Neural cell (in vitro differentiated cells): ENCODE data around the gene TAF5L. TPM values are rescaled to one million over a fixed set of nuclear protein-coding genes. Genes with fewer than 3 reads are reported as not detected.

Experiments
- H2AFZ ChIP-seq: fragments of 200-600, 300-800 bp; sonication (generic), shearing (Covaris generic); 2 replicates; pipeline ENCODE4 v1.6.0; 2014; ENCODE audit warnings: low read depth, mild to moderate bottlenecking, antibody characterized with exemption, low read length, moderate library complexity
- H3F3A ChIP-seq: fragments of 200-600 bp; shearing (Covaris generic); 2 replicates; pipeline ENCODE4 v1.6.1; 2016; ENCODE audit warnings: mild to moderate bottlenecking, moderate library complexity, mixed read lengths, antibody characterized with exemption, low read length; ENCODE audit not compliant: insufficient read depth, poor library complexity, severe bottlenecking
- H3K27ac ChIP-seq: fragments of 200-600, 300-800 bp; sonication (generic), shearing (Covaris generic); 2 replicates; pipeline ENCODE4 v1.5.1; 2014; ENCODE audit warnings: mild to moderate bottlenecking, low read length, moderate library complexity
- H3K27me3 ChIP-seq: fragments of 300-800, 200-600 bp; sonication (generic), shearing (Covaris generic); 2 replicates; pipeline ENCODE4 v1.6.0; 2014; ENCODE audit warnings: mild to moderate bottlenecking, low read depth, low read length, moderate library complexity; ENCODE audit not compliant: insufficient read depth
- H3K36me3 ChIP-seq: fragments of 300-800, 200-600 bp; sonication (generic), shearing (Covaris generic); 2 replicates; pipeline ENCODE4 v1.5.1; 2014; ENCODE audit warnings: mild to moderate bottlenecking, antibody characterized with exemption, low read length, moderate library complexity; ENCODE audit not compliant: insufficient read depth
- H3K4me2 ChIP-seq: fragments of 300-800, 200-600 bp; sonication (generic), shearing (Covaris generic); 2 replicates; pipeline ENCODE4 v1.6.0; 2014; ENCODE audit warnings: mild to moderate bottlenecking, low read length
- H3K4me3 ChIP-seq: fragments of 300-800, 200-600 bp; sonication (generic), shearing (Covaris generic); 2 replicates; pipeline ENCODE4 v1.5.1; 2014; ENCODE audit warnings: mild to moderate bottlenecking, low read length, moderate library complexity
- H3K79me2 ChIP-seq: fragments of 200-600 bp; shearing (Covaris generic); replicated peaks from 2 replicates; pipeline ENCODE4 v1.6.0; 2014; ENCODE audit warnings: mild to moderate bottlenecking, low read length, moderate library complexity; ENCODE audit not compliant: insufficient read depth
- H3K9ac ChIP-seq: fragments of 300-800, 200-600 bp; sonication (generic), shearing (Covaris generic); 2 replicates; pipeline ENCODE4 v1.6.1; 2016; ENCODE audit warnings: mild to moderate bottlenecking, low read length, mixed read lengths
- H3K9me2 ChIP-seq: fragments of 200-600 bp; shearing (Covaris generic); 2 replicates; pipeline ENCODE4 v1.6.1; 2016; ENCODE audit warnings: mild to moderate bottlenecking, low read length, mixed read lengths; ENCODE audit not compliant: insufficient read depth
- H3K9me3 ChIP-seq: fragments of 200-600, 300-800 bp; sonication (generic), shearing (Covaris generic); 2 replicates; pipeline ENCODE4 v1.6.1; 2016; ENCODE audit warnings: mild to moderate bottlenecking, mixed run types, low read length, moderate library complexity, mixed read lengths
- H4K20me1 ChIP-seq: fragments of 200-600 bp; shearing (Covaris generic); 2 replicates; pipeline ENCODE4 v1.6.1; 2016; ENCODE audit warnings: mild to moderate bottlenecking, mixed run types; ENCODE audit not compliant: insufficient read depth
- EP300 ChIP-seq: fragments of 450-650 bp; conservative IDR thresholded peaks from 2 replicates; pipeline ENCODE4 v1.6.1; 2014; ENCODE audit warnings: antibody characterized with exemption, mild to moderate bottlenecking, moderate library complexity; ENCODE audit not compliant: poor library complexity, severe bottlenecking
- EZH2 ChIP-seq: fragments of 200-600, 300-800 bp; shearing (Covaris generic), sonication (generic); IDR thresholded peaks from 2 replicates; pipeline ENCODE4 v1.6.1; 2014; ENCODE audit warnings: antibody characterized with exemption, low read length, borderline replicate concordance, mild to moderate bottlenecking; ENCODE audit not compliant: insufficient read depth, poor library complexity, severe bottlenecking
- MXI1 ChIP-seq: fragments of 450-650 bp; conservative IDR thresholded peaks from 2 replicates; pipeline ENCODE4 v1.6.1; 2014; ENCODE audit warnings: antibody characterized with exemption, mild to moderate bottlenecking; ENCODE audit not compliant: poor library complexity, severe bottlenecking
- POLR2AphosphoS5 ChIP-seq: IDR thresholded peaks from 2 replicates; pipeline ENCODE4 v1.6.1; 2012
- RAD21 ChIP-seq: fragments of 450-650 bp; conservative IDR thresholded peaks from 2 replicates; pipeline ENCODE4 v1.6.1; 2014; ENCODE audit warnings: antibody characterized with exemption, mild to moderate bottlenecking, moderate library complexity
- SMC3 ChIP-seq: fragments of 450-650 bp; conservative IDR thresholded peaks from 2 replicates; pipeline ENCODE4 v1.6.1; 2014; ENCODE audit warnings: antibody characterized with exemption, mild to moderate bottlenecking, moderate library complexity; ENCODE audit not compliant: poor library complexity
- TAF1 ChIP-seq: IDR thresholded peaks from 2 replicates; pipeline ENCODE4 v1.6.1; 2012; ENCODE audit warnings: low read depth
- polyA plus RNA-seq: library from polyadenylated mRNA; depleted of rRNA; stranded (reverse); fragments of >200 nt; gene quantifications from 2 replicates; pipeline ENCODE4 v1.2.3, GENCODE V29; 2014
- TF ChIP-seq, protein P1 (sequence below): fragments of 450-650 bp; IDR thresholded peaks from 2 replicates; pipeline ENCODE4 v1.5.1; 2014; ENCODE audit warnings: antibody characterized with exemption, mild to moderate bottlenecking, moderate library complexity; ENCODE audit not compliant: poor library complexity, severe bottlenecking
- TF ChIP-seq, protein P2 (sequence below): IDR thresholded peaks from 2 replicates; pipeline ENCODE4 v1.6.1; 2012; ENCODE audit warnings: borderline replicate concordance

Gene TAF5L
- polyA plus RNA-seq, 1 donor from 2014 or later, result 18.5 TPM

DNA sequence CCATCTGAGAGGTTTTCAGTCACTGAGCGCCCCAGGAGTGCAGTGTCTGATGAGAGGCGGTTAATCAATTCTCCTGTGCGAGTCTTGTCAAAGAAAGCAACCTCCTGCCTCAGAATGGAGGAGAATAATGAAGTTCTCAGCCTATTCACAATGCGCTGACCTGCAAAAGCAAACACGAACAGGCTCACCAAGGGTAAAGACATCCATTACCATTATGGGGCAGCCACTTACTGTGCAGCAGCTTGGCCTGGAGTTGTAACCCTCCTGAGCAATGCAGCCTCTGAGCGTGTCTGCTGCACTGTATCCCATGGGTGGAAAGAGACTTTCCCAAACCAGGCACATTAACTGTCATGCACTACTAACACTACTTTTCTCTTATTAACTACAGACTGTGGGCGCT, 78.4 kb downstream of the TAF5L start:
- Histone ChIP-seq H3K9me2 (no peaks in the 10 kb centered on the region), H3K36me3 (no peaks in the 10 kb centered on the region), H3K27ac (no peak overlapping the region), H2AFZ (no peak overlapping the region), H3K4me3 (no peak overlapping the region), H3K9ac (no peak overlapping the region), H3K4me2 (no peak overlapping the region), H3K9me3 (no peaks in the 10 kb centered on the region), H3F3A (no peaks in the 10 kb centered on the region), H3K27me3 (no peaks in the 10 kb centered on the region), H3K79me2 (no peaks in the 10 kb centered on the region), H4K20me1 (no peaks in the 10 kb centered on the region)
- TF ChIP-seq, protein P1, sequence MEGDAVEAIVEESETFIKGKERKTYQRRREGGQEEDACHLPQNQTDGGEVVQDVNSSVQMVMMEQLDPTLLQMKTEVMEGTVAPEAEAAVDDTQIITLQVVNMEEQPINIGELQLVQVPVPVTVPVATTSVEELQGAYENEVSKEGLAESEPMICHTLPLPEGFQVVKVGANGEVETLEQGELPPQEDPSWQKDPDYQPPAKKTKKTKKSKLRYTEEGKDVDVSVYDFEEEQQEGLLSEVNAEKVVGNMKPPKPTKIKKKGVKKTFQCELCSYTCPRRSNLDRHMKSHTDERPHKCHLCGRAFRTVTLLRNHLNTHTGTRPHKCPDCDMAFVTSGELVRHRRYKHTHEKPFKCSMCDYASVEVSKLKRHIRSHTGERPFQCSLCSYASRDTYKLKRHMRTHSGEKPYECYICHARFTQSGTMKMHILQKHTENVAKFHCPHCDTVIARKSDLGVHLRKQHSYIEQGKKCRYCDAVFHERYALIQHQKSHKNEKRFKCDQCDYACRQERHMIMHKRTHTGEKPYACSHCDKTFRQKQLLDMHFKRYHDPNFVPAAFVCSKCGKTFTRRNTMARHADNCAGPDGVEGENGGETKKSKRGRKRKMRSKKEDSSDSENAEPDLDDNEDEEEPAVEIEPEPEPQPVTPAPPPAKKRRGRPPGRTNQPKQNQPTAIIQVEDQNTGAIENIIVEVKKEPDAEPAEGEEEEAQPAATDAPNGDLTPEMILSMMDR, result no peak
- TF ChIP-seq EP300 (no peak), RAD21 (no peak), POLR2AphosphoS5 (no peak), MXI1 (no peak), SMC3 (no peak), TAF1 (no peak), EZH2 (no peak)
- TF ChIP-seq, protein P2, sequence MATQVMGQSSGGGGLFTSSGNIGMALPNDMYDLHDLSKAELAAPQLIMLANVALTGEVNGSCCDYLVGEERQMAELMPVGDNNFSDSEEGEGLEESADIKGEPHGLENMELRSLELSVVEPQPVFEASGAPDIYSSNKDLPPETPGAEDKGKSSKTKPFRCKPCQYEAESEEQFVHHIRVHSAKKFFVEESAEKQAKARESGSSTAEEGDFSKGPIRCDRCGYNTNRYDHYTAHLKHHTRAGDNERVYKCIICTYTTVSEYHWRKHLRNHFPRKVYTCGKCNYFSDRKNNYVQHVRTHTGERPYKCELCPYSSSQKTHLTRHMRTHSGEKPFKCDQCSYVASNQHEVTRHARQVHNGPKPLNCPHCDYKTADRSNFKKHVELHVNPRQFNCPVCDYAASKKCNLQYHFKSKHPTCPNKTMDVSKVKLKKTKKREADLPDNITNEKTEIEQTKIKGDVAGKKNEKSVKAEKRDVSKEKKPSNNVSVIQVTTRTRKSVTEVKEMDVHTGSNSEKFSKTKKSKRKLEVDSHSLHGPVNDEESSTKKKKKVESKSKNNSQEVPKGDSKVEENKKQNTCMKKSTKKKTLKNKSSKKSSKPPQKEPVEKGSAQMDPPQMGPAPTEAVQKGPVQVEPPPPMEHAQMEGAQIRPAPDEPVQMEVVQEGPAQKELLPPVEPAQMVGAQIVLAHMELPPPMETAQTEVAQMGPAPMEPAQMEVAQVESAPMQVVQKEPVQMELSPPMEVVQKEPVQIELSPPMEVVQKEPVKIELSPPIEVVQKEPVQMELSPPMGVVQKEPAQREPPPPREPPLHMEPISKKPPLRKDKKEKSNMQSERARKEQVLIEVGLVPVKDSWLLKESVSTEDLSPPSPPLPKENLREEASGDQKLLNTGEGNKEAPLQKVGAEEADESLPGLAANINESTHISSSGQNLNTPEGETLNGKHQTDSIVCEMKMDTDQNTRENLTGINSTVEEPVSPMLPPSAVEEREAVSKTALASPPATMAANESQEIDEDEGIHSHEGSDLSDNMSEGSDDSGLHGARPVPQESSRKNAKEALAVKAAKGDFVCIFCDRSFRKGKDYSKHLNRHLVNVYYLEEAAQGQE, result no peak

DNA sequence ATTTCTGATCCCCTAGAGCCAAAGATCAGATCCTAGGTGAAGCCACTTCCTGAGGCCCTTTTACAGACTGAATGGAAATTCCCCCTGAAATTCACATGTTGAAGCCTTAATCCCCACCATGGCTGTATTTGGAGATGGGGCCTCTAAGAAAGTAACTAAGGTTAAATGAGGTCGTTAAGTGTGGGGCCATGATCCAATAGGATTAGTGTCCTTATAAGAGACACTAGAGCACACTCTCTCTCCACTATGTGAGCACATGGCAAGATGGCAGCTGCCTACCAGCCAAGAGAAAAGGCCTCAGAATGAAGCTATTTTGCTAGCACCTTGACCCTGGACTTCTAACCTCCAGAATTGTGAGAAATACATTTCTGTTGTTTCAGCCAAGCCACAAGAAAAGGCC, 81.3 kb downstream of the TAF5L start:
- no peaks in the 10 kb centered on the region for H3K27me3 ChIP-seq
- H3K79me2 ChIP-seq, result no peaks in the 10 kb centered on the region
- TF ChIP-seq RAD21 (no peak), POLR2AphosphoS5 (no peak), SMC3 (no peak), MXI1 (no peak), EP300 (no peak), EZH2 (no peak), TAF1 (no peak)
- TF ChIP-seq, protein P2, result no peak
- TF ChIP-seq, protein P1, result no peak
- no peaks in the 10 kb centered on the region for H3K9me2 ChIP-seq
- H3K36me3 ChIP-seq, result no peaks in the 10 kb centered on the region
- no peaks in the 10 kb centered on the region for H3K9me3 ChIP-seq
- no peak overlapping the region for H3K4me3 ChIP-seq
- no peak overlapping the region for H3K27ac ChIP-seq
- H3F3A ChIP-seq, result no peaks in the 10 kb centered on the region
- no peak overlapping the region for H2AFZ ChIP-seq
- no peak overlapping the region for H3K9ac ChIP-seq
- H4K20me1 ChIP-seq, result no peaks in the 10 kb centered on the region
- no peak overlapping the region for H3K4me2 ChIP-seq
